Mammary epithelial cell (primary cell): Measurements from ENCODE around the gene HIVEP3.

Experiments
- CTCF ChIP-seq, 2 donors: IDR thresholded peaks in 1 of 2; conservative IDR thresholded peaks in 1 of 2; 2 replicates each; pipeline ENCODE4 v1.5.1; 2011 to 2012; ENCODE audit warnings: inconsistent platforms in 2 of 2, low read length in 2 of 2, mild to moderate bottlenecking in 2 of 2, control low read depth in 1 of 2, low read depth in 1 of 2; ENCODE audit not compliant: insufficient read depth in 1 of 2; ENCODE audit errors: extremely low read depth in 1 of 2
- EZH2 ChIP-seq: IDR thresholded peaks from 2 replicates; pipeline ENCODE4 v1.6.1; 2012; ENCODE audit warnings: low read length, inconsistent platforms, borderline replicate concordance

DNA sequence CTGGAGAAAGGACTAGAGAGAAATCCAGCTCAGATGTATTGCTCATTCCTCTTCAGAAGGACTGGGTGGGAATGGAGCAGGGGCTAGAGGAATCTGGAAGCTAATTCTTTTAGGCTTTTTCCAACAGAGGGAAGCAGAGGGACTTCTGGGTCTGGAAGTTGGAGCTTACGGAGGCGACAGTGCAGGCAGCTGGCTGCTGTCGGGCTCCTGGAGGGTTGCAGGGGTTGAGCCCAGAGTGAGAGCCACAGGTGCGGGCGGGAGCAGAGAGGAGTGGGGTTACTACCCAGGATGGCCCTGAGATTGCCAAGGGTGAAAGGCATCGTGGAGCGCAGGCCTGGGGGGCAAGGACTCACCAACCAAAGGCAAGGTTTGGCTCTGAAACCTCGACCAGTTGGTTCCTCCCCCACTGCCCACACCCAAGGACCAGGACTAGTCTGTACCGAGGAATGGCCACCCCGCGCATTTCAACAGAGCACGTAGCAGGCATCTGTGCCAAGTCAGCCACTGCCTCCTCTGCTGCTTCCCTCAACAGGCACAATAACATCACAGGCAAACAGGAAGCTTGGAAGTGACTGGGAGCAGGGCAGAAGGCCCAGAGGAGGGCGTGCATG, 411.5 kb downstream of the HIVEP3 start:
- no peak for TF ChIP-seq CTCF (conservative IDR thresholded peaks at IDR 0.05 in 1 of 2, IDR thresholded peaks at IDR 0.05 in 1 of 2; ENCODE audit: extremely low read depth in 1 of 2, insufficient read depth in 1 of 2, low read depth in 1 of 2, low read length in 2 of 2)
- TF ChIP-seq EZH2 = no peak
